ENCODE results near the gene PEX16.

Gene PEX16

GRCh38 chr11:45922425-45923082 lies 4.9 kb upstream of the PEX16 start, which contains the start of gene LARGE2:
LARGE2 (plus strand) TSS chr11:45922656; CDS start chr11:45922883, 227 bp downstream.
- no peak within 1 kb of the TSS for H3K4me3 ChIP-seq (ENCODE audit: low read depth, low read length)
- CTCF ChIA-PET, result interaction anchor here (2.4 kb wide), 1 partner anchor 84 kb away, joined by 7 read pairs; no protein-coding TSS in a partner anchor

GRCh38 chr11:45921561-45922424 lies 4.1 kb upstream of the PEX16 start:
- DNase-seq (ENCODE audit: low read depth, low spot score), result no peak
- no peak for TF ChIP-seq CTCF (IDR thresholded peaks at IDR 0.05; ENCODE audit: insufficient read depth, low read length, missing control alignments)
- POLR2A ChIA-PET, result no interaction called here
- CTCF ChIA-PET, result interaction anchor here (1.5 to 2.4 kb wide), 2 partner anchors 79 to 85 kb away, joined by 4 to 7 read pairs; no protein-coding TSS in a partner anchor
- H3K4me3 ChIP-seq (ENCODE audit: low read depth, low read length), result no peak overlapping the region

More at GRCh38 chr11:45922425-45923082, 4.9 kb upstream of the PEX16 start, which contains the start of gene LARGE2:
- no peak for TF ChIP-seq CTCF (IDR thresholded peaks at IDR 0.05; ENCODE audit: insufficient read depth, low read length, missing control alignments)
- DNase-seq (ENCODE audit: low read depth, low spot score), result no peak
- POLR2A ChIA-PET, result no interaction called here

- ChIA-PET POLR2A (no interaction called here), CTCF (interaction anchor here (1.5 to 2.4 kb wide), 2 partner anchors 78 to 86 kb away, joined by 4 to 7 read pairs; no protein-coding TSS in a partner anchor)
- no peak for TF ChIP-seq CTCF (IDR thresholded peaks at IDR 0.05; ENCODE audit: insufficient read depth, low read length, missing control alignments)
- H3K4me3 ChIP-seq (ENCODE audit: low read depth, low read length), result no peak overlapping the region
- DNase-seq (ENCODE audit: low read depth, low spot score), result no peak
Observed at GRCh38 chr11:45920531-45921477, 3.1 kb upstream of the PEX16 start.

- TF ChIP-seq CTCF (IDR thresholded peaks at IDR 0.05; ENCODE audit: insufficient read depth, low read length, missing control alignments), result no peak
- no peak for DNase-seq (ENCODE audit: low read depth, low spot score)
- ChIA-PET POLR2A (no interaction called here), CTCF (interaction anchor here (1.5 to 2.4 kb wide), 2 partner anchors 77 to 87 kb away, joined by 4 to 7 read pairs; no protein-coding TSS in a partner anchor)
- no peak overlapping the region for H3K4me3 ChIP-seq (ENCODE audit: low read depth, low read length)
Observed at GRCh38 chr11:45919806-45920530, 2.3 kb upstream of the PEX16 start.

GRCh38 chr11:45918962-45919675 lies 1.4 kb upstream of the PEX16 start:
- CTCF ChIA-PET, result interaction anchor here (0.9 to 1.9 kb wide), 3 partner anchors 46 to 60 kb away, joined by 3 to 6 read pairs (median 3); no protein-coding TSS in a partner anchor
- DNase-seq (ENCODE audit: low read depth, low spot score), result no peak

More at GRCh38 chr11:45918962-45919675, 1.4 kb upstream of the PEX16 start:
- TF ChIP-seq CTCF (IDR thresholded peaks at IDR 0.05; ENCODE audit: insufficient read depth, low read length, missing control alignments), result no peak
- POLR2A ChIA-PET, result no interaction called here
- H3K4me3 ChIP-seq (ENCODE audit: low read depth, low read length), result peak overlapping the region; percentile 100; the same call in 1 of the 2 replicates
